ENCODE results near the gene NOG.

NOG gene

GRCh38 chr17:56639517-56639916 is 46.0 kb downstream of the NOG start:
- DNase-seq: no peak
- no peak overlapping the region for H3K27ac ChIP-seq
- in situ Hi-C loops (cut with HindIII; ENCODE audit: low pct_ligation_motif_present, low sequenced_read_pairs): no loop called here
- H3K4me3 ChIP-seq (ENCODE audit: low read depth, low read length): no peak overlapping the region
- no peaks in the 10 kb centered on the region for H3K36me3 ChIP-seq (replicated peaks)
- H3K27me3 ChIP-seq (replicated peaks): peaks cover 4% of the 10 kb centered on the region
- no peak for TF ChIP-seq CTCF (IDR thresholded peaks at IDR 0.05; ENCODE audit: low read depth, low read length, missing control alignments)

DNA sequence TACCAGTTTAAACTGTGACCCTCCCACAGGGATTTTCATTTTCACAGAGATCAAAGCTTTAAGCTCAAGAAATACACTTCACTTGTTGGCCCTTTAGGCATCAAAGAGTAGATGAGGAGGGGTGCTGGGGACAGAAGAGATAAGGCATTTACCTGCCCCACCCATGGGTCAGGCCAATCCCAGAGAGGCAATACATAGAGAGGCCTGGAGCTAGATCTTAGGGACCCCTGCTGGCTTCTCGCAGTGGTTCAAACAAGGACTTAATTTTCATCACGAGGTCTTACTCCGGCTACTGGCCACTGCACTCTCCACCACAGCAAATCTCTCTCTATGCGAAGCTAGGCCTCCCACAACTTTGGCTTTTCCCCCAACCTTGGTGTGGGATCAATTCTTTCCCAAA is 46.6 kb downstream of the NOG start:
- no peak for DNase-seq
- in situ Hi-C loops (cut with HindIII; ENCODE audit: low pct_ligation_motif_present, low sequenced_read_pairs): no loop called here
- no peak overlapping the region for H3K27ac ChIP-seq
- H3K4me3 ChIP-seq (ENCODE audit: low read depth, low read length): no peak overlapping the region
- H3K36me3 ChIP-seq (replicated peaks): no peaks in the 10 kb centered on the region
- H3K27me3 ChIP-seq (replicated peaks): peaks cover 4% of the 10 kb centered on the region
- TF ChIP-seq CTCF (IDR thresholded peaks at IDR 0.05; ENCODE audit: low read depth, low read length, missing control alignments): no peak

- in situ Hi-C loops (cut with HindIII; ENCODE audit: low pct_ligation_motif_present, low sequenced_read_pairs): no loop called here
- no peak overlapping the region for H3K27ac ChIP-seq
- no peak for TF ChIP-seq CTCF (IDR thresholded peaks at IDR 0.05; ENCODE audit: low read depth, low read length, missing control alignments)
Observed at GRCh38 chr17:56641373-56641772, 47.9 kb downstream of the NOG start.

DNA sequence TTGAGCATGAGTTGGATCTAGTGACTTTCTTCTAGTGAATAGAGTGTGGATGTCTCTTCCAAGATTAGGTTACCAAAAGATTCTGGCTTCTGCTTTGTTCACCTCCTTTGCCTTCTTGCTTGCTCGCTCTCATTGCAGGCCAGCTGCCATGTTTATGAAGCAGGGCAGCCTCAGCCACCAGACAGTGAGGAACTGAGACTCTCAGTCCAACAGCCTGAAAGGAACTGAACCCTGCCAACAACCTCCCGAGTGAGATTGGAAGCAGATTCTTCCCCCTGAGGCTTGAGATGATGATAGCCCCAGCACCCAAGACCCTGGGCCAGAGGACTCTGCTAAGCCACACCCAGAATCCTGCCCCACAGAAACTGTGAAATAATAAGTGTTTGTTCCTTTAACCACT is 48.4 kb downstream of the NOG start:
- TF ChIP-seq CTCF (IDR thresholded peaks at IDR 0.05; ENCODE audit: low read depth, low read length, missing control alignments): no peak
- Histone ChIP-seq H3K27me3 (replicated peaks) (peaks cover 4% of the 10 kb centered on the region), H3K27ac (no peak overlapping the region), H3K36me3 (replicated peaks) (no peaks in the 10 kb centered on the region), H3K4me3 (ENCODE audit: low read depth, low read length) (no peak overlapping the region)
- in situ Hi-C loops (cut with HindIII; ENCODE audit: low pct_ligation_motif_present, low sequenced_read_pairs): no loop called here
- no peak for DNase-seq

More at GRCh38 chr17:56641373-56641772, 47.9 kb downstream of the NOG start:
- H3K27me3 ChIP-seq (replicated peaks): peaks cover 4% of the 10 kb centered on the region
- no peaks in the 10 kb centered on the region for H3K36me3 ChIP-seq (replicated peaks)
- no peak for DNase-seq
- H3K4me3 ChIP-seq (ENCODE audit: low read depth, low read length): no peak overlapping the region

- in situ Hi-C loops (cut with HindIII; ENCODE audit: low pct_ligation_motif_present, low sequenced_read_pairs): no loop called here
- DNase-seq: no peak
- H3K27ac ChIP-seq: no peak overlapping the region
- H3K36me3 ChIP-seq (replicated peaks): no peaks in the 10 kb centered on the region
- no peaks in the 10 kb centered on the region for H3K27me3 ChIP-seq (replicated peaks)
- no peak for TF ChIP-seq CTCF (IDR thresholded peaks at IDR 0.05; ENCODE audit: low read depth, low read length, missing control alignments)
- H3K4me3 ChIP-seq (ENCODE audit: low read depth, low read length): no peak overlapping the region
Observed at GRCh38 chr17:56642424-56642823, 48.9 kb downstream of the NOG start.

All from brain microvascular endothelial cell (primary cell).